Measurements from ENCODE around the gene CDYL.
"Not testable (repeated sequence)": the region's sequence is repeated elsewhere in the genome, so short reads cannot be mapped to it uniquely, and the experiment has no call there.

CDYL gene

GRCh38 chr6:4997862-4998261 is 221.7 kb downstream of the CDYL start:
- Histone ChIP-seq H3K4me1 (peaks cover 9% of the 10 kb centered on the region), H3K36me3 (peaks cover 75% of the 10 kb centered on the region), H3K9ac (no peak overlapping the region), H3K27ac (no peak overlapping the region), H3K4me2 (no peak overlapping the region), H3K4me3 (no peak overlapping the region), H3K9me3 (no peaks in the 10 kb centered on the region), H3K27me3 (no peaks in the 10 kb centered on the region), H4K20me1 (no peaks in the 10 kb centered on the region)
- TF ChIP-seq Cebpa-rat (IDR thresholded peaks at IDR 0.05), result no peak

- Histone ChIP-seq H4K20me1 (no peaks in the 10 kb centered on the region), H3K4me3 (no peak overlapping the region), H3K27me3 (no peaks in the 10 kb centered on the region), H3K9ac (no peak overlapping the region), H3K4me1 (peaks cover 14% of the 10 kb centered on the region), H3K27ac (no peak overlapping the region), H3K4me2 (no peak overlapping the region), H3K9me3 (no peaks in the 10 kb centered on the region), H3K36me3 (peaks cover 68% of the 10 kb centered on the region)
- TF ChIP-seq Cebpa-rat (IDR thresholded peaks at IDR 0.05), result no peak
These were observed 223.4 kb downstream of the CDYL start for GRCh38 chr6:4999586-4999985.

- Histone ChIP-seq H3K4me3 (peak within 1 kb of the TSS; percentile 71), H3K27ac (peak within 1 kb of the TSS; percentile 88), H3K27me3 (no peaks in the 10 kb centered on the region), H4K20me1 (no peaks in the 10 kb centered on the region), H3K4me2 (peak within 1 kb of the TSS; percentile 93), H3K9ac (peak within 1 kb of the TSS; percentile 86), H3K4me1 (peaks cover 19% of the 10 kb centered on the region), H3K9me3 (no peaks in the 10 kb centered on the region), H3K36me3 (peaks cover 29% of the 10 kb centered on the region)
- no peak for TF ChIP-seq Cebpa-rat (IDR thresholded peaks at IDR 0.05)
These were observed 227.6 kb downstream of the CDYL start, which contains the start of gene RPP40 for GRCh38 chr6:5003604-5004372. Gene RPP40, minus strand, starts transcription at chr6:5004037. Its CDS starts 35 bp downstream, at chr6:5004002.

- H3K36me3 ChIP-seq, result peaks cover 23% of the 10 kb centered on the region
- H3K9ac ChIP-seq, result peak overlapping the region; percentile 86
- no peaks in the 10 kb centered on the region for H4K20me1 ChIP-seq
- H3K4me3 ChIP-seq, result peak overlapping the region; percentile 71
- peak overlapping the region; percentile 88 for H3K27ac ChIP-seq
- peak overlapping the region; percentile 84 for H3K4me2 ChIP-seq
- H3K27me3 ChIP-seq, result no peaks in the 10 kb centered on the region
- TF ChIP-seq Cebpa-rat (IDR thresholded peaks at IDR 0.05), result no peak
- H3K9me3 ChIP-seq, result no peaks in the 10 kb centered on the region
- peaks cover 19% of the 10 kb centered on the region for H3K4me1 ChIP-seq
These were observed 228.3 kb downstream of the CDYL start for GRCh38 chr6:5004373-5005037.

GRCh38 chr6:5005038-5005433 is 228.8 kb downstream of the CDYL start:
- not testable (repeated sequence) for H3K9ac ChIP-seq, H3K9me3 ChIP-seq, H3K4me3 ChIP-seq, H3K27ac ChIP-seq, H4K20me1 ChIP-seq, H3K27me3 ChIP-seq
- Histone ChIP-seq H3K4me2 (peak overlapping the region; percentile 84), H3K4me1 (peaks cover 19% of the 10 kb centered on the region), H3K36me3 (peaks cover 20% of the 10 kb centered on the region)
